Measurements from ENCODE around the gene UBE2L3. TPM values are rescaled to one million over a fixed set of nuclear protein-coding genes. Genes with fewer than 3 reads are reported as not detected.

The UBE2L3 gene
- polyA plus RNA-seq, 1 of the 3 experiments (the other 2 are of a cell fraction): 41.2 TPM

GRCh38 chr22:21611210-21611977, 43.9 kb downstream of the UBE2L3 start:
- Histone ChIP-seq H2AFZ (ENCODE audit: low read depth) (no peak overlapping the region), H3F3A (replicated peaks; ENCODE audit: insufficient read depth) (no peaks in the 10 kb centered on the region), H3K27me3 (ENCODE audit: insufficient read depth) (no peaks in the 10 kb centered on the region), H3K4me2 (no peak overlapping the region), H3K4me3 (ENCODE audit: low read depth in 2 of 2, low read length in 1 of 2) (no peak overlapping the region), H3K4me1 (ENCODE audit: control insufficient read depth in 1 of 2, insufficient read depth in 2 of 2, low read depth in 1 of 2, low read length in 1 of 2) (no peaks in the 10 kb centered on the region; a peak in 1 of 4 replicates), H3K9me3 (no peaks in the 10 kb centered on the region), H3K36me3 (replicated peaks in 1 of 2; ENCODE audit: control insufficient read depth in 1 of 2, insufficient read depth in 2 of 2, low read length in 1 of 2) (peaks cover 8 to 25% of the 10 kb centered on the region in 2 experiments), H4K20me1 (ENCODE audit: insufficient read depth) (peaks cover 83% of the 10 kb centered on the region), H3K27ac (ENCODE audit: low read depth in 2 of 2, low read length in 1 of 2) (no peak overlapping the region), H3K79me2 (ENCODE audit: insufficient read depth) (peaks cover 98% of the 10 kb centered on the region), H3K9me2 (no peaks in the 10 kb centered on the region), H3K9ac (no peak overlapping the region)
- TF ChIP-seq YY1 (IDR thresholded peaks at IDR 0.05; ENCODE audit: low read depth) (no peak), MXI1 (IDR thresholded peaks at IDR 0.05; ENCODE audit: low read depth, low read length) (no peak), ELF1 (IDR thresholded peaks at IDR 0.05) (no peak), FOXM1 (IDR thresholded peaks at IDR 0.05; ENCODE audit: low read depth) (no peak), FOXJ3 (CRISPR knock-in tag; IDR thresholded peaks at IDR 0.05) (no peak)
- POLR2A ChIA-PET: no interaction called here
- no peak for DNase-seq
- 89% methylated on average over 4 of the region's 4 CpGs for WGBS (ENCODE audit: low lambda C conversion rate)
- CTCF ChIA-PET: interaction anchor here (0.8 kb wide), 1 partner anchor 18 kb away, joined by 3 read pairs; the partner anchor contains the start of gene YDJC

- POLR2A ChIA-PET: no interaction called here
- Histone ChIP-seq H3K79me2 (ENCODE audit: insufficient read depth) (peaks cover 98% of the 10 kb centered on the region), H3K4me1 (ENCODE audit: control insufficient read depth in 1 of 2, insufficient read depth in 2 of 2, low read depth in 1 of 2, low read length in 1 of 2) (no peaks in the 10 kb centered on the region; a peak in 1 of 4 replicates), H2AFZ (ENCODE audit: low read depth) (no peak overlapping the region), H3K9ac (no peak overlapping the region), H3K9me3 (no peaks in the 10 kb centered on the region), H3K27me3 (ENCODE audit: insufficient read depth) (no peaks in the 10 kb centered on the region), H3K9me2 (no peaks in the 10 kb centered on the region), H3F3A (replicated peaks; ENCODE audit: insufficient read depth) (no peaks in the 10 kb centered on the region), H3K4me2 (no peak overlapping the region), H4K20me1 (ENCODE audit: insufficient read depth) (peaks cover 85% of the 10 kb centered on the region), H3K36me3 (replicated peaks in 1 of 2; ENCODE audit: control insufficient read depth in 1 of 2, insufficient read depth in 2 of 2, low read length in 1 of 2) (peaks cover 8 to 25% of the 10 kb centered on the region in 2 experiments), H3K27ac (ENCODE audit: low read depth in 2 of 2, low read length in 1 of 2) (no peak overlapping the region), H3K4me3 (ENCODE audit: low read depth in 2 of 2, low read length in 1 of 2) (no peak overlapping the region)
- CTCF ChIA-PET: interaction anchor here (0.8 to 3.3 kb wide), 4 partner anchors 12 to 29 kb away, joined by 3 to 19 read pairs (median 4); partner anchors contain the start of genes SDF2L1 and YDJC
- DNase-seq: no peak
- 89% methylated on average over 5 of the region's 7 CpGs for WGBS (ENCODE audit: low lambda C conversion rate)
- no peak for TF ChIP-seq CHD2 (IDR thresholded peaks at IDR 0.05; ENCODE audit: low read length, partially characterized antibody)
- no peak for TF ChIP-seq RXRA (IDR thresholded peaks at IDR 0.05; ENCODE audit: borderline replicate concordance, low read depth)
- no peak for TF ChIP-seq POLR2AphosphoS5 (IDR thresholded peaks at IDR 0.05; ENCODE audit: low read depth, low read length)
- no peak for TF ChIP-seq NFIC (IDR thresholded peaks at IDR 0.05; ENCODE audit: borderline replicate concordance)
- TF ChIP-seq, protein P1, sequence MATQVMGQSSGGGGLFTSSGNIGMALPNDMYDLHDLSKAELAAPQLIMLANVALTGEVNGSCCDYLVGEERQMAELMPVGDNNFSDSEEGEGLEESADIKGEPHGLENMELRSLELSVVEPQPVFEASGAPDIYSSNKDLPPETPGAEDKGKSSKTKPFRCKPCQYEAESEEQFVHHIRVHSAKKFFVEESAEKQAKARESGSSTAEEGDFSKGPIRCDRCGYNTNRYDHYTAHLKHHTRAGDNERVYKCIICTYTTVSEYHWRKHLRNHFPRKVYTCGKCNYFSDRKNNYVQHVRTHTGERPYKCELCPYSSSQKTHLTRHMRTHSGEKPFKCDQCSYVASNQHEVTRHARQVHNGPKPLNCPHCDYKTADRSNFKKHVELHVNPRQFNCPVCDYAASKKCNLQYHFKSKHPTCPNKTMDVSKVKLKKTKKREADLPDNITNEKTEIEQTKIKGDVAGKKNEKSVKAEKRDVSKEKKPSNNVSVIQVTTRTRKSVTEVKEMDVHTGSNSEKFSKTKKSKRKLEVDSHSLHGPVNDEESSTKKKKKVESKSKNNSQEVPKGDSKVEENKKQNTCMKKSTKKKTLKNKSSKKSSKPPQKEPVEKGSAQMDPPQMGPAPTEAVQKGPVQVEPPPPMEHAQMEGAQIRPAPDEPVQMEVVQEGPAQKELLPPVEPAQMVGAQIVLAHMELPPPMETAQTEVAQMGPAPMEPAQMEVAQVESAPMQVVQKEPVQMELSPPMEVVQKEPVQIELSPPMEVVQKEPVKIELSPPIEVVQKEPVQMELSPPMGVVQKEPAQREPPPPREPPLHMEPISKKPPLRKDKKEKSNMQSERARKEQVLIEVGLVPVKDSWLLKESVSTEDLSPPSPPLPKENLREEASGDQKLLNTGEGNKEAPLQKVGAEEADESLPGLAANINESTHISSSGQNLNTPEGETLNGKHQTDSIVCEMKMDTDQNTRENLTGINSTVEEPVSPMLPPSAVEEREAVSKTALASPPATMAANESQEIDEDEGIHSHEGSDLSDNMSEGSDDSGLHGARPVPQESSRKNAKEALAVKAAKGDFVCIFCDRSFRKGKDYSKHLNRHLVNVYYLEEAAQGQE (IDR thresholded peaks at IDR 0.05; ENCODE audit: low read depth, low read length): no peak
- no peak for TF ChIP-seq TEAD4 (IDR thresholded peaks at IDR 0.05; ENCODE audit: borderline replicate concordance, insufficient read depth)
- TF ChIP-seq RFX5 (IDR thresholded peaks at IDR 0.05; ENCODE audit: low read length): no peak
- TF ChIP-seq RAD21 (IDR thresholded peaks at IDR 0.05; ENCODE audit: low read length): no peak
- no peak for TF ChIP-seq MEF2A (IDR thresholded peaks at IDR 0.05; ENCODE audit: borderline replicate concordance, low read depth)
- no peak for TF ChIP-seq USF2 (IDR thresholded peaks at IDR 0.05; ENCODE audit: borderline replicate concordance, low read depth, low read length)
- TF ChIP-seq MAX (IDR thresholded peaks at IDR 0.05; ENCODE audit: low read depth): no peak
- TF ChIP-seq CTCF (IDR thresholded peaks at IDR 0.05): no peak
- TF ChIP-seq SIN3A (IDR thresholded peaks at IDR 0.05; ENCODE audit: borderline replicate concordance, low read depth, low read length): no peak
- TF ChIP-seq EP300 (IDR thresholded peaks at IDR 0.05; ENCODE audit: borderline replicate concordance in 1 of 2, low read depth in 1 of 2, low read length in 1 of 2): no peak
- no peak for TF ChIP-seq PBX3 (IDR thresholded peaks at IDR 0.05)
- TF ChIP-seq TCF12 (IDR thresholded peaks at IDR 0.05): no peak
Observed at GRCh38 chr22:21612858-21613257, 45.3 kb downstream of the UBE2L3 start.
